ENCODE data around the gene IKZF2.

GRCh38 chr2:213091765-213092164, 59.6 kb downstream of the IKZF2 start:
- TF ChIP-seq CTCF (IDR thresholded peaks at IDR 0.05) = no peak
- TF ChIP-seq POLR2A (IDR thresholded peaks at IDR 0.05) = no peak

Data from heart left ventricle (tissue), 13 donors.